Measurements from ENCODE around the gene ARHGAP26. TPM values are rescaled to one million over a fixed set of nuclear protein-coding genes. Genes with fewer than 3 reads are reported as not detected.
A peak's percentile ranks its signal among the peaks of the same experiment; 100 is the strongest.

Gene ARHGAP26
- total and polyA plus RNA-seq, 2 of the 4 experiments (the other 2 are of a cell fraction) = 0.54 to 0.56 TPM

- H2BK20ac ChIP-seq (ENCODE audit: low read depth, low read length) = no peak overlapping the region
- BruUV-seq (replicated peaks) = no TSS peak
- no peaks in the 10 kb centered on the region for H3K4me1 ChIP-seq (ENCODE audit: control insufficient read depth, insufficient read depth, low read length)
- ChIA-PET CTCF (interaction anchor here (0.6 kb wide), 1 partner anchor 116 kb away, joined by 8 read pairs; no protein-coding TSS in a partner anchor), POLR2A (ENCODE audit: unreplicated experiment) (interaction anchor here (0.6 kb wide), 1 partner anchor 11 kb away, joined by 3 read pairs; no protein-coding TSS in a partner anchor)
- 0 out of 2 replicates have a peak overlapping the region, but pooled peaks have one; percentile 3 for H3K56ac ChIP-seq (ENCODE audit: extremely low read depth, insufficient read depth, low read length)
- H2AK9ac ChIP-seq (replicated peaks; ENCODE audit: low read depth, low read length, poor library complexity) = no peak overlapping the region
- no peak overlapping the region for H2AFZ ChIP-seq (replicated peaks; ENCODE audit: low read length, poor library complexity)
- no peak overlapping the region for H3K27ac ChIP-seq (ENCODE audit: insufficient read depth, low read length)
- H3K14ac ChIP-seq (replicated peaks; ENCODE audit: low read depth, low read length) = no peak overlapping the region
- in situ Hi-C loops (cut with MboI; ENCODE audit: low sequenced_read_pairs) = no loop called here
- no peaks in the 10 kb centered on the region for H3K27me3 ChIP-seq (ENCODE audit: control insufficient read depth, insufficient read depth, low read length)
- H3K18ac ChIP-seq (ENCODE audit: low read depth, low read length) = no peak overlapping the region
- H2BK15ac ChIP-seq (ENCODE audit: low read depth, low read length) = no peak overlapping the region
- dilution Hi-C loops (cut with HindIII; ENCODE audit: low sequenced_read_pairs, unreplicated experiment) = no loop called here
- no peaks in the 10 kb centered on the region for H3K9me3 ChIP-seq (ENCODE audit: control insufficient read depth, insufficient read depth, low read length)
- H3K9ac ChIP-seq (ENCODE audit: low read depth, low read length) = no peak overlapping the region
- DNase-seq = no peak
- intact Hi-C loops (cut with micrococcal nuclease) = no loop called here
- no peak overlapping the region for H4K91ac ChIP-seq (ENCODE audit: insufficient read depth, low read depth, low read length)
- H3K79me1 ChIP-seq (ENCODE audit: low read depth in 1 of 2, low read length in 2 of 2) = no peaks in the 10 kb centered on the region
- H3K36me3 ChIP-seq (ENCODE audit: control insufficient read depth, insufficient read depth, low read length) = no peaks in the 10 kb centered on the region
- no peak overlapping the region for H3K4ac ChIP-seq (ENCODE audit: low read depth, low read length)
- no peak for ATAC-seq (ENCODE audit: low read depth)
- TF ChIP-seq USF2 (IDR thresholded peaks at IDR 0.05; ENCODE audit: low read depth, low read length) (no peak), FOS (IDR thresholded peaks at IDR 0.05; ENCODE audit: low read depth, low read length) (no peak), RCOR1 (IDR thresholded peaks at IDR 0.05; ENCODE audit: insufficient replicate concordance, low read length) (no peak), RAD21 (IDR thresholded peaks at IDR 0.05; ENCODE audit: low read length) (no peak), CEBPB (IDR thresholded peaks at IDR 0.05; ENCODE audit: low read depth, low read length) (no peak), CHD1 (IDR thresholded peaks at IDR 0.05; ENCODE audit: low read depth, low read length) (no peak), MAZ (IDR thresholded peaks at IDR 0.05; ENCODE audit: borderline replicate concordance, low read depth, low read length) (no peak), MXI1 (IDR thresholded peaks at IDR 0.05; ENCODE audit: borderline replicate concordance, low read depth, low read length) (no peak), NFE2L2 (IDR thresholded peaks at IDR 0.05; ENCODE audit: low read depth, low read length) (no peak), ELK1 (IDR thresholded peaks at IDR 0.05; ENCODE audit: borderline replicate concordance, low read depth, low read length) (no peak), POLR2A (IDR thresholded peaks at IDR 0.05; ENCODE audit: low read depth, low read length) (no peak), MAFK (IDR thresholded peaks at IDR 0.05; ENCODE audit: low read depth, low read length) (no peak), RFX5 (IDR thresholded peaks at IDR 0.05; ENCODE audit: low read depth, low read length) (no peak), BHLHE40 (IDR thresholded peaks at IDR 0.05; ENCODE audit: low read depth, low read length) (no peak)
- TF ChIP-seq, protein P1, sequence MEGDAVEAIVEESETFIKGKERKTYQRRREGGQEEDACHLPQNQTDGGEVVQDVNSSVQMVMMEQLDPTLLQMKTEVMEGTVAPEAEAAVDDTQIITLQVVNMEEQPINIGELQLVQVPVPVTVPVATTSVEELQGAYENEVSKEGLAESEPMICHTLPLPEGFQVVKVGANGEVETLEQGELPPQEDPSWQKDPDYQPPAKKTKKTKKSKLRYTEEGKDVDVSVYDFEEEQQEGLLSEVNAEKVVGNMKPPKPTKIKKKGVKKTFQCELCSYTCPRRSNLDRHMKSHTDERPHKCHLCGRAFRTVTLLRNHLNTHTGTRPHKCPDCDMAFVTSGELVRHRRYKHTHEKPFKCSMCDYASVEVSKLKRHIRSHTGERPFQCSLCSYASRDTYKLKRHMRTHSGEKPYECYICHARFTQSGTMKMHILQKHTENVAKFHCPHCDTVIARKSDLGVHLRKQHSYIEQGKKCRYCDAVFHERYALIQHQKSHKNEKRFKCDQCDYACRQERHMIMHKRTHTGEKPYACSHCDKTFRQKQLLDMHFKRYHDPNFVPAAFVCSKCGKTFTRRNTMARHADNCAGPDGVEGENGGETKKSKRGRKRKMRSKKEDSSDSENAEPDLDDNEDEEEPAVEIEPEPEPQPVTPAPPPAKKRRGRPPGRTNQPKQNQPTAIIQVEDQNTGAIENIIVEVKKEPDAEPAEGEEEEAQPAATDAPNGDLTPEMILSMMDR (conservative IDR thresholded peaks at IDR 0.05; ENCODE audit: low read depth, low read length) = no peak
- H3K9me1 ChIP-seq (ENCODE audit: insufficient read depth, low read length) = no peaks in the 10 kb centered on the region
- no peak overlapping the region for H3K4me2 ChIP-seq (ENCODE audit: low read depth, low read length)
- H4K5ac ChIP-seq (ENCODE audit: low read depth, low read length) = no peak overlapping the region
- no peak overlapping the region for H3K4me3 ChIP-seq (ENCODE audit: insufficient read depth, low read depth, low read length)
- no peak overlapping the region for H2BK5ac ChIP-seq (ENCODE audit: low read depth, low read length, poor library complexity, severe bottlenecking)
- no peak overlapping the region for H4K8ac ChIP-seq (ENCODE audit: low read depth in 2 of 2, low read length in 2 of 2)
- no peaks in the 10 kb centered on the region for H4K20me1 ChIP-seq (ENCODE audit: insufficient read depth, low read length)
- H2BK120ac ChIP-seq (ENCODE audit: low read depth, low read length) = no peak overlapping the region
- no peak overlapping the region for H2AK5ac ChIP-seq (ENCODE audit: low read depth, low read length)
- H3K23ac ChIP-seq (ENCODE audit: low read depth, low read length) = no peak overlapping the region
Observed at GRCh38 chr5:142947427-142947709, 177.2 kb downstream of the ARHGAP26 start.
